Gastroesophageal sphincter (tissue), 4 donors: ENCODE data around the gene IFI6. TPM values are rescaled to one million over a fixed set of nuclear protein-coding genes. Genes with fewer than 3 reads are reported as not detected.
A peak's percentile ranks its signal among the peaks of the same experiment; 100 is the strongest.

Experiments used
- ATAC-seq: fragments of 150-250 bp; one replicate; pipeline ENCODE4 v1.9.1; 2016; ENCODE audit warnings: mild to moderate bottlenecking, moderate library complexity
- H3K27ac ChIP-seq, 4 donors: fragments of 200-600 bp; sonication (generic) in 3 of 4; 1 replicate in 3 of 4; 2 replicates in 1 of 4; pipeline ENCODE4 v1.5.1; 2016 to 2019
- H3K27me3 ChIP-seq: fragments of 200-600 bp; sonication (generic); one replicate; pipeline ENCODE4 v1.5.1; 2019
- H3K36me3 ChIP-seq, 2 donors: fragments of 200-600 bp; sonication (generic); one replicate each; pipeline ENCODE4 v1.5.1; 2019; ENCODE audit warnings: control low read depth in 1 of 2
- H3K4me1 ChIP-seq, 3 donors: fragments of 200-600 bp; sonication (generic); 1 replicate in 2 of 3; 2 replicates in 1 of 3; pipeline ENCODE4 v1.5.1; 2016 to 2019; ENCODE audit warnings: control low read depth in 2 of 3
- H3K4me3 ChIP-seq, 2 donors: fragments of 200-600 bp; sonication (generic); one replicate each; pipeline ENCODE4 v1.5.1; 2019; ENCODE audit warnings: mild to moderate bottlenecking in 1 of 2, moderate library complexity in 1 of 2
- H3K9me3 ChIP-seq, 3 donors: fragments of 200-600 bp; sonication (generic); one replicate each; pipeline ENCODE4 v1.5.1; 2017 to 2019; ENCODE audit warnings: control low read depth in 2 of 3
- CTCF ChIP-seq, 4 experiments: fragments of 200-600 bp in 2 of 4; fragments of 450-650 bp in 2 of 4; sonication (generic) in 1 of 4; IDR thresholded peaks; one replicate each; pipeline ENCODE4 v1.5.1; 2017 to 2019; ENCODE audit warnings: antibody characterized with exemption in 4 of 4, mild to moderate bottlenecking in 2 of 4, moderate library complexity in 2 of 4
- EP300 ChIP-seq: sonication (generic); formaldehyde crosslinking; IDR thresholded peaks from one replicate; pipeline ENCODE4 v1.6.1; 2017; ENCODE audit warnings: antibody characterized with exemption, mild to moderate bottlenecking
- POLR2A ChIP-seq, 2 donors: fragments of 450-650 bp; IDR thresholded peaks; one replicate each; pipeline ENCODE4 v1.6.1; 2017; ENCODE audit warnings: antibody characterized with exemption in 2 of 2, mild to moderate bottlenecking in 2 of 2, moderate library complexity in 1 of 2
- POLR2AphosphoS5 ChIP-seq: sonication (generic); formaldehyde crosslinking; IDR thresholded peaks from one replicate; pipeline ENCODE4 v1.6.1; 2017; ENCODE audit warnings: antibody characterized with exemption
- whole genome bisulfite sequencing, 2 donors: methylation state at CpG; one replicate each; pipeline ENCODE4 v1.1.5; 2018; ENCODE audit warnings: low coverage in 1 of 2; 5-methylcytosine and 5-hydroxymethylcytosine counted together
- total RNA-seq, 4 donors: library from RNA; depleted of rRNA; stranded (reverse); fragments of >200 nt; gene quantifications; one replicate each; pipeline ENCODE4 v1.1.0, GENCODE V29; 2016

Gene IFI6
- total RNA-seq, 4 donors from 2014 or later = 28.5 to 98.5 (median 55.1) TPM

DNA sequence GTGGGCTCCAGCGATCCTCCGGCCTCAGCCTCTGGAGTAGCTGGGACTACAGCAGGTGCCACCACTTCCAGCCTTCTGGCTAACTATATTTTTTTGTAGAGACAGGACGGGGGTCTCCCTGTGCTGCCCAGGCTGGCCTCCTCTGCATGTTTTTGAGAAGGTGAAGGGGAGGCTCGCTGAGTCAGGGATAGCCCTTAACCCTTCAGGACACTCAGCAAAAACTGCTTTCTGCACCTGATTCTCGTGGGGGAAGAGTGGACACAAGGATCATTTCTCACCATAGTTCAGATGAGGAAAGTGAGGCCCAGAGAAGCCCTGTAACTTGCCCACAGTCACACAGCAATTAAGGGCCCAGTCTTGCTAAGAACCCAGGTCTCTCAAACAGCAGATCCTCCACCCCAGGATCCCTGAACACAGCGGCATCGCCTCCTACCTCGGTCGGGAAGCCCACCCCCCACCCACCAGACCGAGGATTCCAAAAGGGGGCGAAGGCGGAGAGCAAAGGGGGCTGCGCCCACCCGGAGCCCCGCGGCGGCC lies 38.3 kb downstream of the IFI6 start:
- WGBS, 2 donors = no CpG with 5 or more reads among the region's 17 CpGs
- Histone ChIP-seq H3K27me3 (peaks cover 30% of the 10 kb centered on the region), H3K9me3 (no peaks in the 10 kb centered on the region), H3K27ac (peak overlapping the region; percentile 19 to 81 (median 68)), H3K4me3 (peak overlapping the region; percentile 23 to 54), H3K36me3 (no peaks in the 10 kb centered on the region), H3K4me1 (peaks cover 0 to 61% (median 23%) of the 10 kb centered on the region in 3 donors)
- no peak for TF ChIP-seq EP300
- no peak for TF ChIP-seq POLR2A (IDR thresholded peaks at IDR 0.05)
- no peak for TF ChIP-seq POLR2AphosphoS5
- TF ChIP-seq CTCF (IDR thresholded peaks at IDR 0.05) = no peak
- ATAC-seq = no peak

DNA sequence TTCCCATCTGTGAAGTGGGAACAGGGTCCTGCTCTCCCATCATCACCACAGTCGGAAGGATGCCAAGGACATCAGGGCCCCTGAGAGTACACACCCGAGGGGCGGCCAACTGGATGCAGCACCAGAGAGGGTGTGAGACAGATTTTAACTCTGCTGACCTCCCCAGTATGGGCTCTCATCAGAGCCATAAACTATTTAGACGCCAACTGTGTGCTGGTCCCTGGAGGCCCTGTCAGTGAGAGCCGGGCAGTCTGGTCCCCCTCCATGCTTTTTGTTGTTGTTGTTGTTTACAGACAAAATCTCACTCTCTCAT lies 38.7 kb downstream of the IFI6 start:
- H3K36me3 ChIP-seq = no peaks in the 10 kb centered on the region
- no peaks in the 10 kb centered on the region for H3K9me3 ChIP-seq
- peak overlapping the region in 3 of 4 donors; percentile 66 to 81 (median 71) for H3K27ac ChIP-seq
- no peak for ATAC-seq
- peak overlapping the region in 1 of 2 donors; percentile 54 for H3K4me3 ChIP-seq
- 83 to 87% methylated on average over 2 to 3 of the region's 5 CpGs for WGBS, 2 donors
- H3K4me1 ChIP-seq = peaks cover 0 to 62% (median 23%) of the 10 kb centered on the region in 3 donors
- TF ChIP-seq EP300 = no peak
- TF ChIP-seq POLR2AphosphoS5 = no peak
- no peak for TF ChIP-seq CTCF (IDR thresholded peaks at IDR 0.05)
- TF ChIP-seq POLR2A (IDR thresholded peaks at IDR 0.05) = no peak
- peaks cover 30% of the 10 kb centered on the region for H3K27me3 ChIP-seq

GRCh38 chr1:27632387-27633297 lies 39.4 kb downstream of the IFI6 start:
- TF ChIP-seq POLR2A (IDR thresholded peaks at IDR 0.05) (no peak), POLR2AphosphoS5 (no peak), EP300 (no peak), CTCF (IDR thresholded peaks at IDR 0.05) (no peak)
- H3K36me3 ChIP-seq = no peaks in the 10 kb centered on the region
- peak overlapping the region in 3 of 4 donors; percentile 66 to 81 (median 71) for H3K27ac ChIP-seq
- H3K4me3 ChIP-seq = peak overlapping the region in 1 of 2 donors; percentile 54
- ATAC-seq = no peak
- WGBS, 2 donors = 59 to 85% methylated on average over 3 to 7 of the region's 14 CpGs
- H3K27me3 ChIP-seq = peaks cover 30% of the 10 kb centered on the region
- H3K4me1 ChIP-seq = peaks cover 0 to 62% (median 23%) of the 10 kb centered on the region in 3 donors
- no peaks in the 10 kb centered on the region for H3K9me3 ChIP-seq

GRCh38 chr1:27630859-27631491 lies 41.0 kb downstream of the IFI6 start:
- peak; percentile 70 for ATAC-seq
- 75% methylated on average over 4 of the region's 5 CpGs; no CpG with 5 or more reads in 1 of the 2 donors for WGBS, 2 donors
- H3K4me1 ChIP-seq = peaks cover 0 to 62% (median 23%) of the 10 kb centered on the region in 3 donors

More at GRCh38 chr1:27630859-27631491, 41.0 kb downstream of the IFI6 start:
- TF ChIP-seq POLR2A (IDR thresholded peaks at IDR 0.05) (no peak), EP300 (no peak), CTCF (IDR thresholded peaks at IDR 0.05) (no peak), POLR2AphosphoS5 (peak; percentile 40)
- H3K9me3 ChIP-seq = no peaks in the 10 kb centered on the region
- H3K4me3 ChIP-seq = no peak overlapping the region
- H3K27ac ChIP-seq = peak overlapping the region in 3 of 4 donors; percentile 66 to 81 (median 68)
- peaks cover 30% of the 10 kb centered on the region for H3K27me3 ChIP-seq
- H3K36me3 ChIP-seq = no peaks in the 10 kb centered on the region
